Activated CD8-positive, alpha-beta memory T cell treated with anti-CD3 and anti-CD28 coated beads for 4 hours (primary cell): ENCODE results near the gene STAC2.
"Not testable (repeated sequence)": the region's sequence is repeated elsewhere in the genome, so short reads cannot be mapped to it uniquely, and the experiment has no call there.

Experiments
- DNase-seq, 2 donors: peaks; one replicate each; pipeline ENCODE4 v3.0.0-alpha.2; 2020; ENCODE audit warnings: low read depth in 2 of 2

STAC2 gene

GRCh38 chr17:39225308-39225958 is at the start of gene STAC2:
Gene STAC2 (minus strand): TSS chr17:39225945. CDS start chr17:39225502, 443 bp downstream.
- no peak for DNase-seq

DNA sequence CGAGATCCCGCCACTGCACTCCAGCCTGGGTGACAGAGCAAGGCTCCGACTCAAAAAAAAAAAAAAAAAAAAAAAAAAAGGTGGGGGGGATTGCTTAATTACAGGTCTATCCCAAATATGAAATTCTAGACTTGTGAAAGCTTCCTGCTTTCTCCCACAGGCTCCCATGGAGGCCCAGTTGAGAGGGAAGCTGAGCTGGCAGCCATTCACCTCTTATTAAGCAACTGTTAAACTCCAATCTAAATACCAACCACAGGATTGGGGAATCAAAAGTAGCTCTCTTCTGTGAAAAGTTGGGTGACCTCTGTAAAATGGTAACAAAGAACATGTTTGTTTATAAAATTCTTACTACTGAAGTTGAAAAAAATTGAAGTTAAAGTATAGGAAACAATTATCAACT is 45.8 kb upstream of the STAC2 start:
- DNase-seq, result no peak

GRCh38 chr17:39270923-39271322 is 45.2 kb upstream of the STAC2 start:
- DNase-seq, result no peak

DNA sequence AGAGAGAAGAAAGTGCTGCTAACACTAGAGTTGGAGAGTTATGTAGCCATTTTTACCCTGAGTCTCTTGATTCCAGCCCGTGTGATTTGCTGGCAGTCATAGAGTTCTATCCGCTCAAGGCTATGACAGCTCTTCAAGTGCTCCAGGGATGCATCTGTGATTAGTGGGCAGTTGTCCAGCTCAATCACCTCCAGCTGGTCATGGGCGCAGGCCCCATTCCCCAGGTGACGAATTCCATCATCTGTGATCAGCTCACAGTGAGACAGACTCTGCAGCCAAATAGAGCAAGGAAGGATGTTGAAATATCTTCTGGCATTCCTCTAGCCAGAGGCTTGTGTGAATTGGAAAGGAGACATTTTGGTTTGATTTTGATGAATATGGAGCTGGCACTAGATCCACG is 38.4 kb upstream of the STAC2 start:
- DNase-seq, result no peak

DNA sequence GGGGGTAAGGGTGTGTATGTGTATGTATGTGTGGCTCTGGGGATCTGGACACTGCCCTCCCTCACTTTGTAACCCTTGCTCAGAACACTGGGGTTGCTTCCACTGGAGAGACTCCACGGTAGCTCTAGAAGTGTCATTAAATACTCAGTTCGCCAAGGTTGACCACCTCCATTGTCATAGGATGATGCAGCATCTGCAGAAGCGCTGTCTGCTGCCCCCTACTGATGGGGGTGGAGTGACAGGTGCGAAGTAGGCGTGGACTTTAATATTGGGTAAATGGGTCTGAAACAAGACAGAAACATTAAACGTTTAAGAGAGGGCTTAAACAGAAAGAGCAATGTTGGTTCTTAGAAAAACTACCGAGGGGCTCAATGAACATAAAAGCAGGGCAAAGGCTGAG is 35.5 kb upstream of the STAC2 start:
- DNase-seq, result no peak

DNA sequence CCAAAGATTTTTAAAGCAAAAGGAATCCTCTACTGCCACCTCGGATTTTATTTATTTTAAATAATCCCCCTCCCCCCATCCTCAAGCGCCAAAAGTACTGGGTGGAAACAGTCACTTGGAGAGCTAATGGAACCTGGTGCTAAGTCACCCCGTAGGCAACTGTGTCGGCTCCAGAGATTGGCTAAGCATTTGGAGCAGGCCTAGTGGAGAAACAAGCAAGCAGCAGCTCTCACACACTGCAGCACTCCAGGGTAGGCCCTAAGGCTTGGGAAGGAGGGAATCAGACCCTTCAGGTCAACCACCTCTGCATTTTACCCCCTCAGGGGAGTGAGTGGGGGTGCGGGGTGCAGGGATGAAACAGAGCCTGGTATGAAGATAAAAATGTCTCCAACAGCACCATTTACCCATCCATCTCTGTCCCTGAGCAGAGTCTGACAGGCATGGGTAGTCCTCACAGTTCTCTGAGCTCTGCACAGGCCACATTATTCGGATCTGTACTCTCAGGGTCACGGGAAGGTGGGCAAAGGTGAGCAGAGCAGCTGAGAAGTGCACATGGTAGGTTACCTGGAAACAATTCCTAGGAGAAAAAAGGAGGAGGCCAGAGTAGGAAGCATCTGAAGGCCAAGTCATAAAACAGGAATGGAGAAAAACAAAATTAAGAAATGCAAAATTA is 27.2 kb upstream of the STAC2 start:
- DNase-seq, result no peak

DNA sequence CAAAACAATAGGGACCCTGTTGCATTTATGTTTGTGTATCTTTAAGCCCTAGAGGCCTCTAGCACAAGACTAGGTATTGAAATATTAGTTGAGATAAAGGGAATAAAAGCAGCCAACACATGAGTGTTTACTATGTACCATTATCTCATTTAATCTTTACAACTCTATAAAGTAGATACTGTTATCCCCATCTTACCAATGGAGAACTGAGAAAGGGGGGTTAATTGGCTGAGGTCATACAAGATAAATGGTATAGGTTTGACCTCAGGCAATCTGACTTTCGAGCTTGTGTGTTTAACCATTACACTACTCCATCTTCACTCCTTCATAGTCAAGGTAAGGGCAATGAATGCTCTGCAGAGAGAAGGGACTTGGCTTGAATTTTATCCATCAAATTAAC is 26.3 kb upstream of the STAC2 start:
- DNase-seq, result no peak

GRCh38 chr17:39250076-39250475 is 24.3 kb upstream of the STAC2 start:
- DNase-seq, result not testable (repeated sequence)

GRCh38 chr17:39246274-39246673 is 20.5 kb upstream of the STAC2 start:
- no peak for DNase-seq

GRCh38 chr17:39244600-39245570 is 19.1 kb upstream of the STAC2 start:
- peak; percentile 72 to 76 for DNase-seq

- DNase-seq, result no peak
Observed at GRCh38 chr17:39244016-39244599, 18.4 kb upstream of the STAC2 start.

DNA sequence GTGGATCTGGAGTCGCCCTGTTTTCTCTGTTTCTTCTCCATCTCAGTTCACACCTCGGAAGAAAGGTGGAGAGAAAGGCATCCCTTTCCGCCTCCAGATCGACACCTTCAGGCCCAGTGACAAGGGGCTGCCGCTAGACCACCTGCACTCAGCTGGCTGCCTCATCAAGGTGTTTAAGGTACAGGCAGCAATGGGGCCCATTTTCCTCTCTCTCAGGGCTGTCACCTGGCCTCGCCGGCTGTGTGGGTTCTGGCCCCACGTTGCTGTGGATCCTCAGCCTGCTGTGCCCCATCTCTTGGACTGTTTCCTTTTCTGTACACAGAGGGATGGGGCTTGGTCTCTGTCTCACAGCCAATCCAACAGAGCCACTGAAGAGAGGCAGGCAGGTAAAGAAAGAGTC is 17.4 kb upstream of the STAC2 start:
- no peak for DNase-seq

DNA sequence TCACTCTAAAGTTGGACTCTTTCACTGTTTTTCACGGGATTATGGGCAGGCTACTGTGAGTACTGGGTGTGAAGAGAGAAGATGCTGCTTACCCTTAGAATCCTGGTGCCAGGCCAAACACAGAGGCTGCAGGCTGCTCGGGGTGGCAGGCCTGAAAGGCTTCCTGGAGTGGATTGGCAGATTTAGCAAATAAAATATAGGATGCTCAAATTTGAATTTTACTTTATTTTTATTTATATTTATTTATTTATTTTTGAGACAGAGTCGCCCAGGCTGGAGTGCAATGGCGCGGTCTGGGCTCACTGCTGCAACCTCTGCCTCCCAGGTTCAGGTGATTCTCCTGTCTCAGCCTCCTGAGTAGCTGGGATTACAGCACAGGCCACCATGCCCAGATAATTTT is 14.9 kb upstream of the STAC2 start:
- DNase-seq, result no peak

- peak; percentile 28 to 29 for DNase-seq
Observed at GRCh38 chr17:39239640-39240314, 14.0 kb upstream of the STAC2 start.

GRCh38 chr17:39238311-39238972 is 12.7 kb upstream of the STAC2 start:
- DNase-seq, result peak; percentile 49 to 76

GRCh38 chr17:39237586-39237985 is 11.8 kb upstream of the STAC2 start:
- DNase-seq, result no peak

GRCh38 chr17:39236981-39237441 is 11.3 kb upstream of the STAC2 start:
- DNase-seq, result no peak

DNA sequence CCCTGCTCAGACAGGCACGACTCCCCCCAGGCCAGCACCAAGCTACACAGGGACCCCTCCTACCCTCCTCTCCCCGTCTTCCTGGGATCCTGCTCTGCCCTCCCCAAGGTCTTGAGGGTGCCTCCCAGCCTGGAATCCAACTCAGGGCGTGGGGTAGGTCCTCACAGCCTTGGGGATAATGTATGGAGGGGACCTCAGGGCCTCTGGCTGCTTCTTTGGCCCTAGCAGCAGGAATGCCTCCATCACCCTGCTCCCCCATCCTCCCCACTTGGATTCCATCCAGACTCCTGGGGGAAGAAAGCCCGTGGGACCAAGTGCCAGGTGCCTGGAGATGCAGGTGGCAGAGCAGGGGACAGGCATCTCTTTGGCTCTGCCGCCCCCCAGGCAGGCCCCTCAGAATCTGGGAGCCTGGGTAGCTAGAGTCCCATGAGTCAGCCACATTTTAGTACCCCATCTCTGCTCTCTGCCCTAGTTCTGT is 10.7 kb upstream of the STAC2 start:
- no peak for DNase-seq

DNA sequence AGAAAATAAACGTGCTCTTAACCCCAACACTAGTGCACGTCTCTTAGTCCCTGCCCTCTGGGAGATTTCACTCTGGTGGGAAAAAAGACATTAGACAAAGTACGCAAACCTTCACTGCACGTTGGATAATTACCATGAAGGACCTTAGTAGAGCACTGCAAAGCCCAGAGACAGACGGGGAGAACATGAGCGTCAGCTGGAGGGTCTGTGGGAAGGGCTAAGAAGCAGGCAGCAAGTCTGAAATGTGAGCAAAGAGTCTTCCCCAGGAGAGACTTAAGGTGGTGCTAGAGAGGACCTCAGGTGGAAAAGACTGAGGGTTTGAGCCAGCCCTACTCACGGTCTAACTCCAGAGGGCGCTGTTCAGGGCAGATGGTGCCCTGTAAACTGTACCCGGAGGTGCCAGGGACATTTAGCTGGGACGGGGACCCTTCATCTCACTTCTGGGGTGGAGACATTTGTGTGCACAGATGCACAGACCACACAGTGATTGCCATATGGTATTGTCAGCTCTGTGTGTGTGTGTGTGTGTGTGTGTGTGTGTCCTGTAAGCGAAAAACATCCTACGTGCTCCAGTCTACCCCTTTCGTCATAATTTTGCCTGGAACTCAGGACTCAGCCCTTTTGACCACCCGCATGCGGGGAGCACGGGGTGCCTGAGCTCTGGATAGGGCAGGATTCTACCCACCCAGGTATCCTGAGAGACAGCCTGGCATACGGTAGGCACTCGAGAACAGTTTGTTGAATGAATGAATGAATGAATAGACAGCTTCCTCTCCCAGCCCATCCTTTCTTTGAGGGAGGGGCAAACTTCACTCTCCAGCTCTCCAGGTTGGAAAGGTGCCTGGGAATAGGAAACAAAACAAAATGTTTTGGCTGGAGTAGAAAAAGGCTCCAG is 10.1 kb upstream of the STAC2 start:
- DNase-seq, result no peak
